OCI-LY7 (cell line): ENCODE data around the gene MYMX. TPM values are rescaled to one million over a fixed set of nuclear protein-coding genes. Genes with fewer than 3 reads are reported as not detected.

ENCODE experiments used
- BruUV-seq: library from RNA; stranded (reverse); fragments of 400-500 nt; replicated peaks from 2 replicates; lab custom pipeline; 2021; lab: Mats Ljungman, UMichigan
- CTCF ChIA-PET: fragments of 300-600 bp; sonication (Branson Sonifier 250); formaldehyde crosslinking; loops from one replicate; lab custom pipeline; 2022; ENCODE audit warnings: antibody characterized with exemption; ENCODE audit not compliant: unreplicated experiment; lab: Charles Lee
- POLR2A ChIA-PET: fragments of 300-600 bp; sonication (Branson Sonifier 250); formaldehyde crosslinking; loops from one replicate; lab custom pipeline; 2022; ENCODE audit warnings: antibody characterized with exemption; lab: Charles Lee
- DNase-seq: peaks from one replicate; pipeline ENCODE4 v3.0.0-alpha.2; 2015; ENCODE audit warnings: low spot score
- H2AFZ ChIP-seq: fragments of 200-600 bp; sonication (generic), shearing (Covaris generic); 2 replicates; pipeline ENCODE4 v1.6.1; 2014; ENCODE audit warnings: mild to moderate bottlenecking, antibody characterized with exemption, low read length, moderate library complexity
- H3K27ac ChIP-seq: fragments of 200-600 bp; sonication (generic); 2 replicates; pipeline ENCODE4 v1.5.1; 2014; ENCODE audit warnings: mixed run types, low read depth, mild to moderate bottlenecking, moderate library complexity, low read length, inconsistent platforms; ENCODE audit not compliant: poor library complexity, severe bottlenecking
- H3K36me3 ChIP-seq: fragments of 200-600 bp; sonication (generic); 2 replicates; pipeline ENCODE4 v1.6.1; 2014; ENCODE audit warnings: mild to moderate bottlenecking, antibody characterized with exemption, low read length, moderate library complexity, mixed read lengths; ENCODE audit not compliant: insufficient read depth
- H3K4me1 ChIP-seq: fragments of 200-600 bp; sonication (generic); 2 replicates; pipeline ENCODE4 v1.5.1; 2014; ENCODE audit warnings: mild to moderate bottlenecking, low read length; ENCODE audit not compliant: insufficient read depth, poor library complexity, severe bottlenecking
- H3K4me2 ChIP-seq: fragments of 200-600 bp; sonication (generic); 2 replicates; pipeline ENCODE4 v1.6.1; 2014; ENCODE audit warnings: mild to moderate bottlenecking, low read length
- H3K4me3 ChIP-seq: fragments of 200-600 bp; sonication (generic); 2 replicates; pipeline ENCODE4 v1.5.1; 2014; ENCODE audit warnings: mild to moderate bottlenecking, low read depth, low read length; ENCODE audit not compliant: poor library complexity, severe bottlenecking
- H3K79me2 ChIP-seq: fragments of 200-600 bp; sonication (generic); 2 replicates; pipeline ENCODE4 v1.6.1; 2016; ENCODE audit warnings: low read depth, mild to moderate bottlenecking, low read length, moderate library complexity, mixed read lengths; ENCODE audit not compliant: insufficient read depth
- H3K9me2 ChIP-seq: fragments of 200-600 bp; sonication (generic); 2 replicates; pipeline ENCODE4 v1.6.1; 2016; ENCODE audit warnings: mild to moderate bottlenecking, low read length, mixed read lengths; ENCODE audit not compliant: insufficient read depth
- H3K9me3 ChIP-seq: fragments of 200-600 bp; sonication (generic); 2 replicates; pipeline ENCODE4 v1.6.1; 2014; ENCODE audit warnings: mild to moderate bottlenecking, mixed run types, low read length, mixed read lengths
- H4K20me1 ChIP-seq: fragments of 200-600 bp; sonication (generic); 2 replicates; pipeline ENCODE4 v1.6.1; 2014; ENCODE audit warnings: mild to moderate bottlenecking, antibody characterized with exemption, low read length, moderate library complexity, mixed read lengths; ENCODE audit not compliant: insufficient read depth
- EZH2phosphoT487 ChIP-seq: fragments of 200-600 bp; sonication (generic); IDR thresholded peaks from 2 replicates; pipeline ENCODE4 v1.6.1; 2018; ENCODE audit warnings: low read depth, borderline replicate concordance, mild to moderate bottlenecking, mixed run types, antibody characterized with exemption, low read length, moderate library complexity, mixed read lengths
- intact Hi-C: fragments of 100-400 bp; cut with micrococcal nuclease; formaldehyde crosslinking; loops from one replicate; pipeline ENCODE4 v1.10.0; 2022; ENCODE audit not compliant: unreplicated experiment
- total RNA-seq, 2 experiments: library from RNA; depleted of rRNA in 1 of 2; stranded (reverse); fragments of >200 nt in 1 of 2; shearing (Covaris generic) in 1 of 2; gene quantifications; 2 replicates each; pipeline ENCODE4 v1.2.3, GENCODE V29; 2014 to 2022
- TF ChIP-seq, protein P1 (sequence below): fragments of 200-600 bp; sonication (generic); conservative IDR thresholded peaks from 2 replicates; pipeline ENCODE4 v1.5.1; 2014; ENCODE audit warnings: mild to moderate bottlenecking, antibody characterized with exemption, low read length, moderate library complexity, mixed read lengths

Gene MYMX
- total RNA-seq, 2 experiments from 2014 or later, result not detected

DNA sequence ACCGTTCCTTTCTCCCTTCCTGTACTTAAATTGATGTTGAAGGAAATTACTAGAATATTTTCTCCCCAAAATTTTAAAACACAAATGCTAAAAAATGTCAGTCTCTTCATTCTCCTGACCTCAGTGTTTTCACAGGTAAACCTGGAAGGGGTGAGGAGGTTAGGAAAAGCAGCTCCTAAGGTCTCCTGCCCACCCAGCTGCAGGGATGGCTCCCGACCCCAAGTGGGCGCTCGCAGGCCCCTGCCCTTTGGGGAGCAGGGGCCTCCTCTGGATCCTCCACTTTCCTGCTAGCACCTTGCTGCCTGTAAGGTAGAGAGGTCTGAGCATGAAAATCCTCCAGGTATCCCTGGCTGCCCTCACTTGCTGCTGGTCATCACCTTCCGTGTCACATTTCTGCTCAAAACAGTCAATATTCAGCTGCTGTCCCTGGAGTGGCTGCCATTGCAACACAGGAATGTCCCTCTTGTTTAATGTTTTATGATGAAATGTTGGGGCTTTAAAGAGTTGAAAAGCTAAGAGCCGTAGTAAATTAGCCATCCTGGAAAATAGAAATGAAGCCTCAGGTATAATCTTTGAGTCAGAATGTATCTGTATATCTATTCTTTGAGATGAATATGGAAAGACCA, 19.3 kb downstream of the MYMX start:
- no peak overlapping the region for H3K4me3 ChIP-seq
- peaks cover 24% of the 10 kb centered on the region for H3K4me1 ChIP-seq
- TF ChIP-seq, protein P1, sequence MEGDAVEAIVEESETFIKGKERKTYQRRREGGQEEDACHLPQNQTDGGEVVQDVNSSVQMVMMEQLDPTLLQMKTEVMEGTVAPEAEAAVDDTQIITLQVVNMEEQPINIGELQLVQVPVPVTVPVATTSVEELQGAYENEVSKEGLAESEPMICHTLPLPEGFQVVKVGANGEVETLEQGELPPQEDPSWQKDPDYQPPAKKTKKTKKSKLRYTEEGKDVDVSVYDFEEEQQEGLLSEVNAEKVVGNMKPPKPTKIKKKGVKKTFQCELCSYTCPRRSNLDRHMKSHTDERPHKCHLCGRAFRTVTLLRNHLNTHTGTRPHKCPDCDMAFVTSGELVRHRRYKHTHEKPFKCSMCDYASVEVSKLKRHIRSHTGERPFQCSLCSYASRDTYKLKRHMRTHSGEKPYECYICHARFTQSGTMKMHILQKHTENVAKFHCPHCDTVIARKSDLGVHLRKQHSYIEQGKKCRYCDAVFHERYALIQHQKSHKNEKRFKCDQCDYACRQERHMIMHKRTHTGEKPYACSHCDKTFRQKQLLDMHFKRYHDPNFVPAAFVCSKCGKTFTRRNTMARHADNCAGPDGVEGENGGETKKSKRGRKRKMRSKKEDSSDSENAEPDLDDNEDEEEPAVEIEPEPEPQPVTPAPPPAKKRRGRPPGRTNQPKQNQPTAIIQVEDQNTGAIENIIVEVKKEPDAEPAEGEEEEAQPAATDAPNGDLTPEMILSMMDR, result no peak
- no peak for TF ChIP-seq EZH2phosphoT487
- H3K9me3 ChIP-seq, result no peaks in the 10 kb centered on the region
- H2AFZ ChIP-seq, result no peak overlapping the region
- DNase-seq, result no peak
- CTCF ChIA-PET, result interaction anchor here (1.8 to 2.6 kb wide), 2 partner anchors 10 to 11 kb away, joined by 10 to 15 read pairs; partner anchors contain the start of gene SLC29A1
- no peaks in the 10 kb centered on the region for H3K79me2 ChIP-seq
- H4K20me1 ChIP-seq, result no peaks in the 10 kb centered on the region
- H3K27ac ChIP-seq, result no peak overlapping the region
- no peak overlapping the region for H3K4me2 ChIP-seq
- no TSS peak for BruUV-seq
- peaks cover 49% of the 10 kb centered on the region for H3K36me3 ChIP-seq
- POLR2A ChIA-PET, result interaction anchor here (2.8 kb wide), 1 partner anchor 11 kb away, joined by 15 read pairs; the partner anchor contains the start of gene SLC29A1
- intact Hi-C loops, result loop anchor here (2.0 kb wide), 1 partner anchor 15 kb away; no protein-coding TSS in a partner anchor
- H3K9me2 ChIP-seq, result no peaks in the 10 kb centered on the region

DNA sequence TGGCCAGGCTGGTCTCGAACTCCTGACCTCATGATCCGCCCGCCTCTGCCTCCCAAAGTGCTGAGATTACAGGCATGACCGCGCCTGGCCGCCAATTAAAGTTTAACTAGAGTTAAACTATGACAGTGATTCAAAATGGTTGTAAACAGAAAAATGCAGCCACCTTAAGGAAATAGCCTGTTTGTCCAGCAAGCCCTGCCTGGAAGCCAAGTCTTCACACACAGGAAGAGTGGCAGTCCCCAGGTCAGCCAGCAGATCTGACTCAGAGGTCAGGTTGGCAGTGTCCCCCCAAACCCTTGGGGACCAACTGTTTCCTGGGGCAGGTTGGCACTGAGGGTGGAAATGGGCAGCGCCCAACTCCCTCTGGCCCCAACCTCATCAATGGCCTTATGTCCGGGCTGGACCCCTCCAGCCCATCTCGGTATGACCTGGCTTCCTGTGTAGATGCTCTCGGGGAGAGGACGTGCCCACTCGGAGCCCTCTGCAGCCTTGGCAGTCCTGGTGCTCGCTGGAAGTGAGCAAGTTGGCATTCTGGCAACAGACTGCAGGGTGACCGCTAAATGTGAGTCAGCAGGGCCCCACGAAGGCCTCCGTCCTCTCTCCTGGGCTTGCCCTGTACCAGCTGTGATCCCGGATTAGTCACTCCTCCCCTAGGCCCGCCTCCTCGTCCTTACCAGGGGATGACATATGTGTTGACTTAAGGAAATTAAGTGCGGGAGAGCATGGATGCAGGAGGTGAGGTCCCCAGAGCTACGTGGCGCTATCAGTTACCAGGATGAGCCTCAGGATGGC, 20.5 kb downstream of the MYMX start:
- no peaks in the 10 kb centered on the region for H4K20me1 ChIP-seq
- H3K9me3 ChIP-seq, result no peaks in the 10 kb centered on the region
- peaks cover 24% of the 10 kb centered on the region for H3K4me1 ChIP-seq
- ChIA-PET CTCF (interaction anchor here (1.6 kb wide), 1 partner anchor 13 kb away, joined by 7 read pairs; no protein-coding TSS in a partner anchor), POLR2A (interaction anchor here (0.6 kb wide), 1 partner anchor 19 kb away, joined by 4 read pairs; no protein-coding TSS in a partner anchor)
- intact Hi-C loops, result loop anchor here (1.0 kb wide), 1 partner anchor 14 kb away; the partner anchor contains the start of gene SLC29A1
- H2AFZ ChIP-seq, result peak overlapping the region; percentile 72
- peaks cover 39% of the 10 kb centered on the region; the same call in 1 of the 2 replicates for H3K36me3 ChIP-seq
- no peak overlapping the region for H3K27ac ChIP-seq
- no peaks in the 10 kb centered on the region for H3K79me2 ChIP-seq
- peak overlapping the region; percentile 84 for H3K4me2 ChIP-seq
- TF ChIP-seq EZH2phosphoT487, result no peak
- TF ChIP-seq, protein P1, result no peak
- no TSS peak for BruUV-seq
- no peaks in the 10 kb centered on the region for H3K9me2 ChIP-seq
- H3K4me3 ChIP-seq, result peak overlapping the region; percentile 57
- peak; percentile 33 for DNase-seq
